HG03159 (cell line): ENCODE measurements around the gene METAP1.
"Not testable (repeated sequence)": the region's sequence is repeated elsewhere in the genome, so short reads cannot be mapped to it uniquely, and the experiment has no call there.

Source experiments
- ATAC-seq: cut with Tn5 transposase; IDR thresholded peaks from one replicate; pipeline ENCODE4 v1.9.1; 2021; ENCODE audit warnings: mild to moderate bottlenecking, moderate library complexity; ENCODE audit not compliant: unreplicated experiment

Gene METAP1

GRCh38 chr4:98996765-98997068 is 1.2 kb downstream of the METAP1 start:
- no peak for ATAC-seq

GRCh38 chr4:98997166-98997565 is 1.6 kb downstream of the METAP1 start:
- no peak for ATAC-seq

- no peak for ATAC-seq
Measured at GRCh38 chr4:98998551-98998950, 3.0 kb downstream of the METAP1 start.

- no peak for ATAC-seq
Measured at GRCh38 chr4:99002279-99002678, 6.8 kb downstream of the METAP1 start.

- no peak for ATAC-seq
Measured at GRCh38 chr4:99008051-99008450, 12.5 kb downstream of the METAP1 start.

- no peak for ATAC-seq
Measured at GRCh38 chr4:99011910-99012309, 16.4 kb downstream of the METAP1 start.

- ATAC-seq = no peak
Measured at GRCh38 chr4:99013402-99013843, 17.9 kb downstream of the METAP1 start.

GRCh38 chr4:99013884-99014523 is 18.5 kb downstream of the METAP1 start:
- ATAC-seq = no peak

GRCh38 chr4:99021386-99021785 is 25.9 kb downstream of the METAP1 start:
- no peak for ATAC-seq

GRCh38 chr4:99022566-99022965 is 27.0 kb downstream of the METAP1 start:
- no peak for ATAC-seq

- not testable (repeated sequence) for ATAC-seq
Measured at GRCh38 chr4:99023800-99024251, 28.3 kb downstream of the METAP1 start.

- ATAC-seq = no peak
Measured at GRCh38 chr4:99024481-99025275, 29.2 kb downstream of the METAP1 start.

GRCh38 chr4:99025506-99025905 is 30.0 kb downstream of the METAP1 start:
- no peak for ATAC-seq

GRCh38 chr4:99027304-99027703 is 31.8 kb downstream of the METAP1 start:
- ATAC-seq = no peak

GRCh38 chr4:99028187-99028586 is 32.7 kb downstream of the METAP1 start:
- no peak for ATAC-seq

- ATAC-seq = peak; percentile 92
Measured at GRCh38 chr4:99029018-99029735, 33.7 kb downstream of the METAP1 start.

GRCh38 chr4:99029852-99030251 is 34.3 kb downstream of the METAP1 start:
- no peak for ATAC-seq

GRCh38 chr4:99033956-99034355 is 38.4 kb downstream of the METAP1 start:
- ATAC-seq = no peak

GRCh38 chr4:99038213-99038612 is 42.7 kb downstream of the METAP1 start:
- ATAC-seq = no peak

GRCh38 chr4:99043346-99043745 is 47.8 kb downstream of the METAP1 start:
- ATAC-seq = no peak

- ATAC-seq = no peak
Measured at GRCh38 chr4:99047710-99048109, 52.2 kb downstream of the METAP1 start.

GRCh38 chr4:99052902-99053301 is 57.4 kb downstream of the METAP1 start:
- no peak for ATAC-seq
